K562 (cell line): ENCODE measurements around the gene GBX1. TPM values are rescaled to one million over a fixed set of nuclear protein-coding genes. Genes with fewer than 3 reads are reported as not detected.

Experiments
- ATF7 ChIP-seq: fragments of 450-650 bp; IDR thresholded peaks from 2 replicates; pipeline ENCODE4 v1.7.1; 2014; ENCODE audit warnings: mild to moderate bottlenecking, moderate library complexity
- CHD7 ChIP-seq: fragments of 200-600 bp; sonication (generic); IDR thresholded peaks from one replicate; pipeline ENCODE4 v1.6.1; 2012; ENCODE audit warnings: mild to moderate bottlenecking, low read depth, low read length, inconsistent platforms
- HNRNPLL ChIP-seq: fragments of 200-400 bp; formaldehyde crosslinking; IDR thresholded peaks from 2 replicates; pipeline ENCODE4 v1.6.1; 2017; ENCODE audit warnings: low read length, low read depth, mild to moderate bottlenecking; ENCODE audit not compliant: poor library complexity, severe bottlenecking
- PRPF4 ChIP-seq: fragments of 200-400 bp; formaldehyde crosslinking; IDR thresholded peaks from one replicate; pipeline ENCODE4 v1.6.1; 2017; ENCODE audit warnings: low read length, low read depth, mild to moderate bottlenecking; ENCODE audit not compliant: insufficient read depth, poor library complexity, severe bottlenecking
- SLC30A9 ChIP-seq: fragments of 250-450 bp; sonication (Bioruptor Pico); IDR thresholded peaks from 2 replicates; pipeline ENCODE4 v1.8.0; 2022; ENCODE audit warnings: mild to moderate bottlenecking, moderate library complexity
- TAF15 ChIP-seq: fragments of 200-400 bp; formaldehyde crosslinking; IDR thresholded peaks from 2 replicates; pipeline ENCODE4 v1.6.1; 2017; ENCODE audit warnings: mild to moderate bottlenecking, low read depth, low read length, moderate library complexity
- TCF7L2 ChIP-seq: fragments of 150-350 bp; IDR thresholded peaks from 2 replicates; pipeline ENCODE4 v1.6.1; 2016; ENCODE audit warnings: low read depth, mild to moderate bottlenecking, low read length, moderate library complexity
- polyA plus RNA-seq, 8 experiments: library from polyadenylated mRNA; depleted of rRNA in 4 of 8; stranded (reverse) in 5 of 8; unstranded in 3 of 8; fragments of >200 nt; fragmentation: Nextera tagmentation in 2 of 8; fragmentation: Illumina TruSeq in 1 of 8; extraction: Ambion mirVana in 2 of 8; extraction: Trizol in 1 of 8; gene quantifications; 2 replicates each; pipeline versions ENCODE4 v1.2.1 to v1.2.3, GENCODE V29; 2011 to 2014; ENCODE audit warnings: inconsistent platforms in 1 of 8, missing spikeins in 1 of 8
- total RNA-seq, 7 experiments: library from RNA; depleted of rRNA in 6 of 7; stranded (reverse); fragments of >200 nt in 6 of 7; fragmentation: Illumina TruSeq in 2 of 7; extraction: Trizol in 2 of 7; gene quantifications; 2 replicates each; pipeline versions ENCODE4 v1.2.1 to v1.2.3, GENCODE V29; 2011 to 2021; ENCODE audit warnings: low replicate concordance in 1 of 7

The GBX1 gene
- total and polyA plus RNA-seq, 9 of the 15 experiments (the other 6 are each of a cell fraction or from before 2014, with no cell fraction given), result not detected

- no peak for TF ChIP-seq CHD7
- TF ChIP-seq TAF15, result no peak
- no peak for TF ChIP-seq ATF7
- no peak for TF ChIP-seq TCF7L2
- TF ChIP-seq HNRNPLL, result no peak
- no peak for TF ChIP-seq PRPF4
- no peak for TF ChIP-seq SLC30A9
Observed at GRCh38 chr7:151177310-151177709, 9.8 kb upstream of the GBX1 start (continued).
